Cerebellar cortex (tissue), 1 donor: ENCODE data around the gene SKAP2.

ENCODE experiments used
- DNase-seq: peaks from one replicate; pipeline ENCODE4 v3.0.0-alpha.2; 2015; ENCODE audit warnings: low spot score

SKAP2 gene

GRCh38 chr7:26864309-26865093, at the start of gene SKAP2:
Gene SKAP2 (minus strand): TSS chr7:26864590. CDS start chr7:26864429, 161 bp downstream.
- DNase-seq, result peak; percentile 98

- DNase-seq, result no peak
Measured at GRCh38 chr7:26912933-26913536, 48.6 kb upstream of the SKAP2 start.

GRCh38 chr7:26912338-26912737, 47.9 kb upstream of the SKAP2 start:
- no peak for DNase-seq

GRCh38 chr7:26910221-26910620, 45.8 kb upstream of the SKAP2 start:
- DNase-seq, result no peak

GRCh38 chr7:26900251-26900650, 35.9 kb upstream of the SKAP2 start:
- DNase-seq, result no peak

- DNase-seq, result no peak
Measured at GRCh38 chr7:26899519-26899918, 35.1 kb upstream of the SKAP2 start.

- no peak for DNase-seq
Measured at GRCh38 chr7:26898891-26899290, 34.5 kb upstream of the SKAP2 start.

GRCh38 chr7:26897928-26898327, 33.5 kb upstream of the SKAP2 start:
- no peak for DNase-seq

- no peak for DNase-seq
Measured at GRCh38 chr7:26891400-26892350, 27.3 kb upstream of the SKAP2 start.

GRCh38 chr7:26880852-26881251, 16.5 kb upstream of the SKAP2 start:
- DNase-seq, result no peak

- no peak for DNase-seq
Measured at GRCh38 chr7:26879671-26880070, 15.3 kb upstream of the SKAP2 start.

GRCh38 chr7:26868841-26869495, 4.6 kb upstream of the SKAP2 start:
- DNase-seq, result no peak

- DNase-seq, result no peak
Measured at GRCh38 chr7:26865094-26865388, 651 bp upstream of the SKAP2 start.

GRCh38 chr7:26863518-26864308, 677 bp downstream of the SKAP2 start:
- DNase-seq, result peak; percentile 45

GRCh38 chr7:26862834-26863233, 1.6 kb downstream of the SKAP2 start:
- no peak for DNase-seq

- DNase-seq, result no peak
Measured at GRCh38 chr7:26861050-26861449, 3.3 kb downstream of the SKAP2 start.

- DNase-seq, result peak; percentile 28
Measured at GRCh38 chr7:26860361-26860760, 4.0 kb downstream of the SKAP2 start.

GRCh38 chr7:26859720-26860119, 4.7 kb downstream of the SKAP2 start:
- DNase-seq, result no peak

GRCh38 chr7:26858735-26859134, 5.7 kb downstream of the SKAP2 start:
- no peak for DNase-seq

GRCh38 chr7:26858241-26858715, 6.1 kb downstream of the SKAP2 start:
- DNase-seq, result no peak
